ENCODE results near the gene PTPRN2.
"Not testable (repeated sequence)": the region's sequence is repeated elsewhere in the genome, so short reads cannot be mapped to it uniquely, and the experiment has no call there.

Gene PTPRN2

GRCh38 chr7:158042156-158042880 lies 545.3 kb downstream of the PTPRN2 start:
- H3K4me1 ChIP-seq (ENCODE audit: control insufficient read depth, insufficient read depth, low read length) = no peaks in the 10 kb centered on the region
- H3K4me3 ChIP-seq (ENCODE audit: low read length) = no peak overlapping the region
- no peaks in the 10 kb centered on the region for H3K27me3 ChIP-seq (ENCODE audit: control insufficient read depth, insufficient read depth, low read length)
- no peak overlapping the region for H3K9ac ChIP-seq (ENCODE audit: low read length)
- peaks cover 6% of the 10 kb centered on the region for H3K9me3 ChIP-seq (ENCODE audit: control insufficient read depth, low read length)
- H3K36me3 ChIP-seq (ENCODE audit: control insufficient read depth, insufficient read depth, low read length) = no peaks in the 10 kb centered on the region

DNA sequence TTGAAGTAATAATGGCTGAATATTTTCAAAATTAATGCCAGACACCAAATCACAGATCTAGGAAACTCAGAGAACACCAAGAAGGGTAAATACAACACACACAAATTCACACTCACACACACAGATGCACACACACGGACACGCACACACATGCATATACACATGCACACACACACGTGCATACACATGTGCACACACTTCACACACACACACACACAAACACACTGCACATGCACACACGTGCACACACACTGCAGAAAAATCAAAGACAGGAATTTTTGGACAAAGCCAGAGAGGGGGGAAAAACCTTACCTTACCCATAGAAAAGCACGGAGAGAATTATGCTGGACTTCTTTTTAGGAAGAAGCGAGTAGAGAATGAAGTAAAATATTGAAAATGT lies 547.4 kb downstream of the PTPRN2 start:
- H3K4me1 ChIP-seq (ENCODE audit: control insufficient read depth, insufficient read depth, low read length) = no peaks in the 10 kb centered on the region
- no peak overlapping the region for H3K9ac ChIP-seq (ENCODE audit: low read length)
- H3K36me3 ChIP-seq (ENCODE audit: control insufficient read depth, insufficient read depth, low read length) = no peaks in the 10 kb centered on the region
- H3K9me3 ChIP-seq (ENCODE audit: control insufficient read depth, low read length) = peaks cover 6% of the 10 kb centered on the region
- H3K27me3 ChIP-seq (ENCODE audit: control insufficient read depth, insufficient read depth, low read length) = no peaks in the 10 kb centered on the region
- H3K4me3 ChIP-seq (ENCODE audit: low read length) = no peak overlapping the region

- Histone ChIP-seq H3K27me3 (ENCODE audit: control insufficient read depth, insufficient read depth, low read length) (no peaks in the 10 kb centered on the region), H3K4me1 (ENCODE audit: control insufficient read depth, insufficient read depth, low read length) (no peaks in the 10 kb centered on the region), H3K4me3 (ENCODE audit: low read length) (no peak overlapping the region), H3K9me3 (ENCODE audit: control insufficient read depth, low read length) (peaks cover 6% of the 10 kb centered on the region), H3K36me3 (ENCODE audit: control insufficient read depth, insufficient read depth, low read length) (no peaks in the 10 kb centered on the region), H3K9ac (ENCODE audit: low read length) (no peak overlapping the region)
These were observed 548.4 kb downstream of the PTPRN2 start for GRCh38 chr7:158039270-158039669.

DNA sequence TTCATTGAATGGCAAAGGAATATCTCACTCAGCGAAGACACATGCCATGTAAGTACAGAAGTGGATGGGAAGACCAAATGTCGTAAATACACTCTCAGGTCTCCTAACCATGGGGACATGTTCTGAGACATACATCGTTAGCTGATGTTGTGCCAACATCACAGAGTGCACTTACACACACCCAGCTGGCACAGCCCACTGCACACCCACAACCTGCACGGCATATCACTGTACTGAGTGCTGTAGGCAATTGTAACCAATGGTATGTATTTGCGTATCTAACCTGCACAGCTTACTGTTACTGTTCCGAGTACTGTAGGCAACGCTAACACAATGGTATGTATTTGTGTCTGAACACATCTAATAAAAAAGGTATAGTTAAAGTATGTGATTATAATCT lies 550.4 kb downstream of the PTPRN2 start:
- H3K27me3 ChIP-seq (ENCODE audit: control insufficient read depth, insufficient read depth, low read length) = no peaks in the 10 kb centered on the region

GRCh38 chr7:158035343-158035742 lies 552.3 kb downstream of the PTPRN2 start:
- H3K9me3 ChIP-seq (ENCODE audit: control insufficient read depth, low read length) = peaks cover 6% of the 10 kb centered on the region
- H3K4me1 ChIP-seq (ENCODE audit: control insufficient read depth, insufficient read depth, low read length) = no peaks in the 10 kb centered on the region
- H3K4me3 ChIP-seq (ENCODE audit: low read length) = no peak overlapping the region
- H3K9ac ChIP-seq (ENCODE audit: low read length) = no peak overlapping the region
- H3K27me3 ChIP-seq (ENCODE audit: control insufficient read depth, insufficient read depth, low read length) = no peaks in the 10 kb centered on the region
- H3K36me3 ChIP-seq (ENCODE audit: control insufficient read depth, insufficient read depth, low read length) = no peaks in the 10 kb centered on the region

More for the DNA sequence above, 550.4 kb downstream of the PTPRN2 start:
- no peak overlapping the region for H3K9ac ChIP-seq (ENCODE audit: low read length)
- peaks cover 6% of the 10 kb centered on the region for H3K9me3 ChIP-seq (ENCODE audit: control insufficient read depth, low read length)
- no peaks in the 10 kb centered on the region for H3K36me3 ChIP-seq (ENCODE audit: control insufficient read depth, insufficient read depth, low read length)
- no peak overlapping the region for H3K4me3 ChIP-seq (ENCODE audit: low read length)
- H3K4me1 ChIP-seq (ENCODE audit: control insufficient read depth, insufficient read depth, low read length) = no peaks in the 10 kb centered on the region

- Histone ChIP-seq H3K9me3 (ENCODE audit: control insufficient read depth, low read length) (peaks cover 6% of the 10 kb centered on the region), H3K4me1 (ENCODE audit: control insufficient read depth, insufficient read depth, low read length) (peaks cover 3% of the 10 kb centered on the region), H3K4me3 (ENCODE audit: low read length) (no peak overlapping the region), H3K36me3 (ENCODE audit: control insufficient read depth, insufficient read depth, low read length) (no peaks in the 10 kb centered on the region), H3K27me3 (ENCODE audit: control insufficient read depth, insufficient read depth, low read length) (no peaks in the 10 kb centered on the region), H3K9ac (ENCODE audit: low read length) (no peak overlapping the region)
These were observed 553.1 kb downstream of the PTPRN2 start for GRCh38 chr7:158034571-158034970.

GRCh38 chr7:158033925-158034324 lies 553.7 kb downstream of the PTPRN2 start:
- H3K9me3 ChIP-seq (ENCODE audit: control insufficient read depth, low read length); H3K4me3 ChIP-seq (ENCODE audit: low read length); H3K27me3 ChIP-seq (ENCODE audit: control insufficient read depth, insufficient read depth, low read length); H3K9ac ChIP-seq (ENCODE audit: low read length); H3K36me3 ChIP-seq (ENCODE audit: control insufficient read depth, insufficient read depth, low read length); H3K4me1 ChIP-seq (ENCODE audit: control insufficient read depth, insufficient read depth, low read length): not testable (repeated sequence)

DNA sequence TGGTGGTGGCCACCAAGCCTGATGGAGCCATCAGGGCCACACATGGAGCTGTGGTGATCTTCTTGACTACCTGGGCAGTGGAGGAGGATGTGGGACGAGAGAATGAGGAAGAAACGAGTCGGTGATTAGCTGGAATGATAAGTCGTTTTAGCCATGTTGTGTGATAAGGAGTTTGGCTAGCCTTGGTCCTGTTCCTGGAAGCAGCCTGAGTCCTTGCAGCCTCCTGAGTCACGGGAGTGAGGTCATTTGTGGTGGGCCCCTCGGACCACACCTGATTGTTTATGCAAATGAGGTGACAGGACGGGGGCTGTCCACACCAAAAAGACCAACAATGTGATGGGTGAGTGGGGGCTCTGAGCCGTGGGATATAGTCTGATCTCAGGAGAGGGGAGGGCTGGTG lies 554.4 kb downstream of the PTPRN2 start:
- no peaks in the 10 kb centered on the region for H3K27me3 ChIP-seq (ENCODE audit: control insufficient read depth, insufficient read depth, low read length)
- H3K4me1 ChIP-seq (ENCODE audit: control insufficient read depth, insufficient read depth, low read length) = peaks cover 16% of the 10 kb centered on the region
- no peaks in the 10 kb centered on the region for H3K9me3 ChIP-seq (ENCODE audit: control insufficient read depth, low read length)
- H3K4me3 ChIP-seq (ENCODE audit: low read length) = no peak overlapping the region
- no peaks in the 10 kb centered on the region for H3K36me3 ChIP-seq (ENCODE audit: control insufficient read depth, insufficient read depth, low read length)
- H3K9ac ChIP-seq (ENCODE audit: low read length) = no peak overlapping the region

DNA sequence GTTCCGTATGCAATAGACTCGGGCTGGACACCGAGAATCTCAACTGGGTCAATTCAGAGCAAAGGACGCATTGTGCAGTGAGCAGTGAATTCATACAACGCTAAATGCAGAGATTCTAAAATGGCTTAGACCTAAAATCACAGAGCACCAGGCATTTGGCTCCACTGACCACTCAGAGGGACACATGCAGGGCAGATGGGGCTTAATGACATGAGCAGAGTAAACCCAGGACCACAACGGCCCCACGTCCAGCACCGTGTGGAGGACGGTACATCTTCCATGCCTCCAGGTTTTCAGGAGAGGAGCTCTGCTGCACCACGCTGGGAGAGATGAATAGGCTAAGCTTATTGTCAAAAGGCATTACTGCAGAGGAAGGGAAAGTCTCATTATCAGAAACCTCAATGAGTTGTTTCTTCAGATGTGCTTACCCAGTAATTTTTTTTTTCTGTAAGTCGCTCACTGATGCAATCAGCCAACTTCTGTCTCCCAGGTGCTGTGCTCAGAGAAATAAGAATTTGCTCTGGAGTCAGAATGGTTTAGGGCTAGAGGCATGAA lies 555.0 kb downstream of the PTPRN2 start:
- Histone ChIP-seq H3K36me3 (ENCODE audit: control insufficient read depth, insufficient read depth, low read length) (no peaks in the 10 kb centered on the region), H3K4me3 (ENCODE audit: low read length) (no peak overlapping the region), H3K9me3 (ENCODE audit: control insufficient read depth, low read length) (no peaks in the 10 kb centered on the region), H3K4me1 (ENCODE audit: control insufficient read depth, insufficient read depth, low read length) (peaks cover 21% of the 10 kb centered on the region), H3K9ac (ENCODE audit: low read length) (no peak overlapping the region), H3K27me3 (ENCODE audit: control insufficient read depth, insufficient read depth, low read length) (no peaks in the 10 kb centered on the region)

DNA sequence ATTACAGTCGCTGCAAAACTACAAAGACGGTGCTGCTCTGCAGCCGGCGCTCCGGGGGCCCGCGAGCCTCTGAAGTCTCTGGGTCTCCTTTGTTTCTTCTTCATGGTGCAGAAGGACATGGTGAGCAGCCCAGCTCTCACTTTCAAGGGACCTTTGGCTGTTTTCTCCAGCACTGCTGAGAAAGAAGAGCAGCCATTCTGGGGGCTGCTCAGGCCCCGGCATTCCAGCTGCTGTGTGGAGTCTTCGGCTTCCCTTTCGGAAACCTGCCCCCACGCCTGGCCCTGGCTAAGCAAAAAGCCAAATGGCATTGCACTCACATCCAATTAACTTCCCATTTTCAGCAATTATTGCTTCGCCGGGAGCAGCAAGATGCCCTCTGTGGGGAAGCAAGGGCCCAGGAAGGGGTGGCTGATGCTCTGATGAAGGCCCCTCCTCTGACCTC lies 555.7 kb downstream of the PTPRN2 start:
- Histone ChIP-seq H3K9me3 (ENCODE audit: control insufficient read depth, low read length) (no peaks in the 10 kb centered on the region), H3K27me3 (ENCODE audit: control insufficient read depth, insufficient read depth, low read length) (no peaks in the 10 kb centered on the region), H3K4me1 (ENCODE audit: control insufficient read depth, insufficient read depth, low read length) (peaks cover 29% of the 10 kb centered on the region), H3K36me3 (ENCODE audit: control insufficient read depth, insufficient read depth, low read length) (no peaks in the 10 kb centered on the region), H3K4me3 (ENCODE audit: low read length) (no peak overlapping the region), H3K9ac (ENCODE audit: low read length) (no peak overlapping the region)

GRCh38 chr7:158030566-158030965 lies 557.1 kb downstream of the PTPRN2 start:
- Histone ChIP-seq H3K9me3 (ENCODE audit: control insufficient read depth, low read length) (no peaks in the 10 kb centered on the region), H3K4me1 (ENCODE audit: control insufficient read depth, insufficient read depth, low read length) (peaks cover 31% of the 10 kb centered on the region), H3K4me3 (ENCODE audit: low read length) (no peak overlapping the region), H3K27me3 (ENCODE audit: control insufficient read depth, insufficient read depth, low read length) (no peaks in the 10 kb centered on the region), H3K36me3 (ENCODE audit: control insufficient read depth, insufficient read depth, low read length) (no peaks in the 10 kb centered on the region), H3K9ac (ENCODE audit: low read length) (no peak overlapping the region)

DNA sequence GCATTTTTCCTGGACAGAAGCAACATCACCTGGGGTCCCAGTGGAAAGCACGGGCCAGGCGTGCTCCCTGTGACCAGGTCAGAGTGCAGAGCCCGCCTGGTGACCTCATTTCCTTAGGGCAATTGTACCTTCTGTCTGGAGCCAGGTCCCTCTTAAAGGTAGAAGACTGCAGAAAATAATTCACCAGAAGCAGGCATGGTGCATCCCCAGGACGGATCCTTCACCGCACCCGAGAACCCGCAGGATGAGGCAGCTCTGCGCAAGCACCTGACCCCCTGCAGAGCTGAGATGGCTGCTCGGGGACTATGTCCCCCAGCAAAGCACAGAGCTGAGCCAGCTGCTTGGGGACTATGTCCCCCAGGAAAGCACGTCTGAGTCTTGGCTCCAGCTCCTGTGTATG lies 557.6 kb downstream of the PTPRN2 start:
- Histone ChIP-seq H3K36me3 (ENCODE audit: control insufficient read depth, insufficient read depth, low read length) (no peaks in the 10 kb centered on the region), H3K9ac (ENCODE audit: low read length) (no peak overlapping the region), H3K9me3 (ENCODE audit: control insufficient read depth, low read length) (no peaks in the 10 kb centered on the region), H3K27me3 (ENCODE audit: control insufficient read depth, insufficient read depth, low read length) (no peaks in the 10 kb centered on the region), H3K4me1 (ENCODE audit: control insufficient read depth, insufficient read depth, low read length) (peaks cover 31% of the 10 kb centered on the region), H3K4me3 (ENCODE audit: low read length) (no peak overlapping the region)

Measured in mucosa of stomach (tissue), 1 donor.